Astrocyte (in vitro differentiated cells and primary cell): ENCODE results near the gene CZIB. TPM values are rescaled to one million over a fixed set of nuclear protein-coding genes. Genes with fewer than 3 reads are reported as not detected.
"Not testable (repeated sequence)": the region's sequence is repeated elsewhere in the genome, so short reads cannot be mapped to it uniquely, and the experiment has no call there.

ENCODE experiments used
- DNase-seq: peaks from one replicate; pipeline ENCODE4 v3.0.0-alpha.2; 2010; ENCODE audit warnings: low read depth
- FAIRE-seq: peaks from 2 replicates; lab custom pipeline; 2011; peaks lifted over from hg19 to GRCh38; lab: Jason Lieb, UNC
- H2AFZ ChIP-seq: 2 replicates; pipeline ENCODE4 v1.6.0; 2012; ENCODE audit warnings: low read depth, low read length, inconsistent platforms
- H3K27ac ChIP-seq: 2 replicates; pipeline ENCODE4 v1.5.1; 2011; ENCODE audit warnings: low read depth, low read length, inconsistent platforms
- H3K27me3 ChIP-seq: 2 replicates; pipeline ENCODE4 v1.6.0; 2011; ENCODE audit warnings: low read length, inconsistent platforms; ENCODE audit not compliant: insufficient read depth
- H3K36me3 ChIP-seq: 2 replicates; pipeline ENCODE4 v1.5.1; 2011; ENCODE audit warnings: low read length, inconsistent platforms; ENCODE audit not compliant: insufficient read depth
- H3K4me1 ChIP-seq: 2 replicates; pipeline ENCODE4 v1.5.1; 2011; ENCODE audit warnings: low read length, inconsistent platforms; ENCODE audit not compliant: insufficient read depth
- H3K4me2 ChIP-seq: 2 replicates; pipeline ENCODE4 v1.6.0; 2012; ENCODE audit warnings: low read length, inconsistent platforms
- H3K4me3 ChIP-seq: 2 replicates; pipeline ENCODE4 v1.5.1; 2011; ENCODE audit warnings: low read depth, mild to moderate bottlenecking, low read length, inconsistent platforms; ENCODE audit not compliant: insufficient read depth
- H3K79me2 ChIP-seq: 2 replicates; pipeline ENCODE4 v1.6.0; 2012; ENCODE audit warnings: mild to moderate bottlenecking, low read length, inconsistent platforms; ENCODE audit not compliant: insufficient read depth
- H3K9ac ChIP-seq: 2 replicates; pipeline ENCODE4 v1.6.0; 2012; ENCODE audit warnings: mild to moderate bottlenecking, low read length, inconsistent platforms
- H3K9me3 ChIP-seq: 2 replicates; pipeline ENCODE4 v1.5.1; 2012; ENCODE audit warnings: low read depth, mild to moderate bottlenecking, low read length, inconsistent platforms; ENCODE audit not compliant: insufficient read depth
- H4K20me1 ChIP-seq: 2 replicates; pipeline ENCODE4 v1.6.0; 2012; ENCODE audit warnings: low read length, inconsistent platforms; ENCODE audit not compliant: insufficient read depth
- H3K27ac Mint-ChIP-seq: one replicate; pipeline ENCODE4 v1.8.0; 2021; ENCODE audit warnings: mild to moderate bottlenecking, mixed read lengths; ENCODE audit not compliant: unreplicated experiment
- H3K27me3 Mint-ChIP-seq: one replicate; pipeline ENCODE4 v1.8.0; 2021; ENCODE audit warnings: low read depth, mixed read lengths; ENCODE audit not compliant: unreplicated experiment
- H3K36me3 Mint-ChIP-seq: one replicate; pipeline ENCODE4 v1.8.0; 2021; ENCODE audit warnings: low read depth, mixed read lengths; ENCODE audit not compliant: unreplicated experiment
- H3K4me1 Mint-ChIP-seq: one replicate; pipeline ENCODE4 v1.8.0; 2021; ENCODE audit warnings: low read depth, mixed read lengths; ENCODE audit not compliant: unreplicated experiment
- H3K4me3 Mint-ChIP-seq: one replicate; pipeline ENCODE4 v1.8.0; 2021; ENCODE audit warnings: mild to moderate bottlenecking, moderate library complexity, mixed read lengths; ENCODE audit not compliant: unreplicated experiment
- H3K9me3 Mint-ChIP-seq: one replicate; pipeline ENCODE4 v1.8.0; 2021; ENCODE audit warnings: mild to moderate bottlenecking, mixed read lengths; ENCODE audit not compliant: unreplicated experiment
- CTCF ChIP-seq: IDR thresholded peaks from 2 replicates; pipeline ENCODE4 v1.5.1; 2011; ENCODE audit warnings: low read depth, mild to moderate bottlenecking, inconsistent platforms, low read length, moderate library complexity; ENCODE audit not compliant: insufficient read depth
- EZH2 ChIP-seq: IDR thresholded peaks from 2 replicates; pipeline ENCODE4 v1.6.1; 2012; ENCODE audit warnings: mild to moderate bottlenecking, low read length, inconsistent platforms; ENCODE audit not compliant: insufficient read depth
- total RNA-seq: library from RNA; stranded (reverse); gene quantifications from 2 replicates; pipeline ENCODE4 v1.2.1, GENCODE V29; 2021

Gene CZIB
- total RNA-seq, 1 donor from 2014 or later = 34.5 TPM

- Mint-ChIP-seq H3K27ac (no peak overlapping the region), H3K27me3 (peaks cover 5% of the 10 kb centered on the region), H3K4me3 (no peak overlapping the region), H3K36me3 (no peaks in the 10 kb centered on the region), H3K4me1 (peaks cover 2% of the 10 kb centered on the region), H3K9me3 (no peaks in the 10 kb centered on the region)
- Histone ChIP-seq H3K9ac (no peak overlapping the region), H3K4me2 (no peak overlapping the region), H2AFZ (no peak overlapping the region), H3K36me3 (no peaks in the 10 kb centered on the region), H3K27ac (no peak overlapping the region), H3K9me3 (no peaks in the 10 kb centered on the region), H4K20me1 (no peaks in the 10 kb centered on the region), H3K4me1 (peaks cover 11% of the 10 kb centered on the region), H3K27me3 (no peaks in the 10 kb centered on the region), H3K4me3 (no peak overlapping the region), H3K79me2 (no peaks in the 10 kb centered on the region)
- FAIRE-seq (no peak), DNase-seq (no peak)
- TF ChIP-seq CTCF (no peak), EZH2 (no peak)
Measured at GRCh38 chr1:53186533-53186932, 33.9 kb downstream of the CZIB start.

- peaks cover 11% of the 10 kb centered on the region for H3K4me1 ChIP-seq
- H3K4me2 ChIP-seq, H3K4me3 Mint-ChIP-seq, H3K27me3 Mint-ChIP-seq, H3K4me3 ChIP-seq, DNase-seq, H3K79me2 ChIP-seq, H3K9ac ChIP-seq, H3K4me1 Mint-ChIP-seq, H3K27ac ChIP-seq, FAIRE-seq, H3K36me3 Mint-ChIP-seq, H3K9me3 Mint-ChIP-seq, H2AFZ ChIP-seq, H4K20me1 ChIP-seq, H3K27me3 ChIP-seq, H3K9me3 ChIP-seq, H3K27ac Mint-ChIP-seq, H3K36me3 ChIP-seq: not testable (repeated sequence)
Measured at GRCh38 chr1:53185955-53186297, 34.5 kb downstream of the CZIB start.

DNA sequence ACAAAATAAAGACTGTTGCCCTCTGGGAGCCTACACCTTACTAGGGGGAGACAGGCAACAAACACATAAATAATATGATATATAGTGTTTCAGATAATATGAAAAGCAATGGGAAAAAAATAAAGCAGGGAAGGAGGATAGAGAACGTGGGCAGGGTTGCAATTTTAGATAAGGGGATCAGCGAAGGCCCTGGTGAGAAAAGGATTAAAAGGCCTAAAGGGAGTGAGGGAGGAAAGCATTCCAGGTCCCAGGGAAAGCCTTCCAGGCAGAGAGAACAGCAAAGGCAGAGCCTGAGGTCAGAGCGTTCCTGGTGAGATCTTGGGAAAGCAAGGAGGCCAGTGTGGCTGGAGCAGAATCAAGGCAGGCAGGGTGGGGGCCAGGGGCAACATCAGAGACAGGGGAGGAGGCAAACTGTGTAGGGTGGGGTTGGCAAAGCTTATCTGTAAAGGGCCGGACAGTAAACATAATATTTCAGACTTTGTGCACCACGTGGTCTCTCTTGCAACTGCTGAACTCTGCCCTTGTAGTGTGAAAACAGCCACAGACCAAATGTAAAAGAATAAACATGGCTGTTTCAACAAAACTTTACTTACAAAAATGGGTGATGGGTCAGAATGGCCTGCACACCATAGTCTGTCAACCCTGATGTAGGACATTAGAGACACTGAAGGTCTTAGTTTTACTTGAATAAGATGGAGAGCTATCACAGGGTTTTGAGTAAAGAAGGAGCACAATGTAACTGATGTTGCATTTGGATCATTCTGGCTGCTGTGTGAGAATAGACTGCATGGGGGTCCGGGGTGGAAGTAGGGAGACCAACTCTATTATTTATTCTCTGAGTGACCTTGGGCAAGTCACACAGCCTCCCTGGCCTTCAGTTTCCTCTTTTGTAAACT, 37.1 kb downstream of the CZIB start:
- TF ChIP-seq CTCF = no peak
- TF ChIP-seq EZH2 = no peak
- DNase-seq = no peak
- H3K9me3 ChIP-seq = no peaks in the 10 kb centered on the region

More for the DNA sequence above, 37.1 kb downstream of the CZIB start:
- H3K4me2 ChIP-seq = no peak overlapping the region
- H3K4me3 ChIP-seq = no peak overlapping the region
- Mint-ChIP-seq H3K9me3 (no peaks in the 10 kb centered on the region), H3K27me3 (peaks cover 3% of the 10 kb centered on the region), H3K27ac (no peak overlapping the region), H3K4me3 (no peak overlapping the region), H3K4me1 (peaks cover 7% of the 10 kb centered on the region), H3K36me3 (no peaks in the 10 kb centered on the region)
- FAIRE-seq = no peak
- no peaks in the 10 kb centered on the region for H4K20me1 ChIP-seq
- H3K36me3 ChIP-seq = no peaks in the 10 kb centered on the region
- H3K4me1 ChIP-seq = peaks cover 12% of the 10 kb centered on the region
- no peak overlapping the region for H2AFZ ChIP-seq
- no peaks in the 10 kb centered on the region for H3K79me2 ChIP-seq
- no peak overlapping the region for H3K9ac ChIP-seq
- H3K27me3 ChIP-seq = no peaks in the 10 kb centered on the region
- H3K27ac ChIP-seq = no peak overlapping the region
